ENCODE data around the gene HSPB7.

GRCh38 chr1:16046842-16047241, 29.0 kb upstream of the HSPB7 start:
- TF ChIP-seq CTCF (IDR thresholded peaks at IDR 0.05; ENCODE audit: insufficient read depth, low read length) = no peak
- TF ChIP-seq POLR2AphosphoS5 (IDR thresholded peaks at IDR 0.05; ENCODE audit: low read depth) = no peak
- no peak for TF ChIP-seq REST (IDR thresholded peaks at IDR 0.05; ENCODE audit: insufficient replicate concordance, low read depth)
- no peak for TF ChIP-seq SPI1 (IDR thresholded peaks at IDR 0.05; ENCODE audit: borderline replicate concordance, low read depth)
- TF ChIP-seq GABPA (IDR thresholded peaks at IDR 0.05; ENCODE audit: low read depth) = no peak

Data from HL-60 (cell line).